Thyroid gland (tissue), 4 donors: ENCODE measurements around the gene UBE2D2. TPM values are rescaled to one million over a fixed set of nuclear protein-coding genes. Genes with fewer than 3 reads are reported as not detected.

Experiments used
- DNase-seq, 2 donors: peaks; one replicate each; pipeline ENCODE4 v3.0.0-alpha.2; 2019
- H3K27ac ChIP-seq, 3 donors: fragments of 200-600 bp; sonication (generic); 1 replicate in 2 of 3; 2 replicates in 1 of 3; pipeline ENCODE4 v1.5.1; 2016 to 2019; ENCODE audit warnings: mild to moderate bottlenecking in 1 of 3, moderate library complexity in 1 of 3
- H3K27me3 ChIP-seq: fragments of 200-600 bp; sonication (generic); one replicate; pipeline ENCODE4 v1.5.1; 2019
- H3K36me3 ChIP-seq, 2 donors: fragments of 200-600 bp; sonication (generic); one replicate each; pipeline ENCODE4 v1.5.1; 2016 to 2019
- H3K4me1 ChIP-seq, 2 donors: fragments of 200-600 bp; sonication (generic); one replicate each; pipeline ENCODE4 v1.5.1; 2017 to 2019
- H3K4me3 ChIP-seq, 3 donors: fragments of 200-600 bp; sonication (generic); replicated peaks in 1 of 3; 1 replicate in 2 of 3; 2 replicates in 1 of 3; pipeline ENCODE4 v1.5.1; 2016; ENCODE audit warnings: mild to moderate bottlenecking in 1 of 3
- H3K9me3 ChIP-seq: fragments of 200-600 bp; sonication (generic); one replicate; pipeline ENCODE4 v1.5.1; 2017
- CTCF ChIP-seq, 6 experiments: fragments of 200-600 bp in 3 of 6; fragments of 450-650 bp in 3 of 6; sonication (generic) in 3 of 6; IDR thresholded peaks; one replicate each; pipeline ENCODE4 v1.5.1; 2016 to 2019; ENCODE audit warnings: antibody characterized with exemption in 6 of 6, mild to moderate bottlenecking in 2 of 6, inconsistent platforms in 1 of 6, moderate library complexity in 1 of 6
- POLR2A ChIP-seq, 2 donors: fragments of 450-650 bp; IDR thresholded peaks; one replicate each; pipeline ENCODE4 v1.6.1; 2017; ENCODE audit warnings: antibody characterized with exemption in 2 of 2, mild to moderate bottlenecking in 2 of 2, moderate library complexity in 1 of 2
- WGBS, 2 donors: methylation state at CpG; one replicate each; pipeline ENCODE4 v1.1.5; 2017; 5-methylcytosine and 5-hydroxymethylcytosine counted together
- intact Hi-C: fragments of 100-400 bp; cut with DNase I; formaldehyde crosslinking; loops from one replicate; pipeline ENCODE4 v1.15.1; 2023
- small RNA-seq: library from RNA; depleted of rRNA; stranded (forward); fragments of <200 nt; gene quantifications from one replicate; pipeline ENCODE3, GENCODE V24; 2016
- total RNA-seq, 4 donors: library from RNA; depleted of rRNA; stranded (reverse); fragments of >200 nt; gene quantifications; one replicate each; pipeline ENCODE4 v1.2.3, GENCODE V29; 2016

Gene UBE2D2
- total RNA-seq, 4 donors from 2014 or later: 72.4 to 125 (median 99.5) TPM

GRCh38 chr5:139676951-139677735 lies 116.0 kb downstream of the UBE2D2 start:
- peak overlapping the region in 2 of 3 donors; percentile 15 to 27 for H3K27ac ChIP-seq
- TF ChIP-seq CTCF (IDR thresholded peaks at IDR 0.05) (no peak), POLR2A (IDR thresholded peaks at IDR 0.05) (no peak)
- DNase-seq: peak; percentile 67 to 73
- no peaks in the 10 kb centered on the region for H3K9me3 ChIP-seq
- no peaks in the 10 kb centered on the region for H3K27me3 ChIP-seq
- peaks cover 10 to 11% of the 10 kb centered on the region in 2 donors for H3K36me3 ChIP-seq
- intact Hi-C loops: no loop called here
- peaks cover 24 to 66% of the 10 kb centered on the region in 2 donors for H3K4me1 ChIP-seq
- H3K4me3 ChIP-seq: no peak overlapping the region
- WGBS, 2 donors: 65 to 78% methylated on average over 22 to 28 of the region's 29 CpGs

Small RNA genes within 50 kb of the gene (small RNA-seq; reads per million reads assigned to genes)
- not detected for gene RF00019

Other genes with a start within 250 kb of the UBE2D2 start
- 100 to 1,000 TPM in 3 of 4 donors, 10 to 100 TPM in 1; 92.7 to 136 (median 117) TPM for gene PAIP2, start 219.5 kb upstream of the UBE2D2 start, total RNA-seq
- gene SLC23A1, start 178.0 kb upstream of the UBE2D2 start, total RNA-seq: not detected
- gene MZB1, start 171.4 kb upstream of the UBE2D2 start, total RNA-seq: 1 to 10 TPM in 2 of 4 donors, not detected in 2; 1.1 to 6.0 TPM
- 1 to 10 TPM; 1.6 to 4.2 (median 1.9) TPM for gene PROB1, start 166.2 kb upstream of the UBE2D2 start, total RNA-seq
- 10 to 100 TPM in 1 of 4 donors, 1 to 10 TPM in 3; 6.5 to 14.2 (median 7.3) TPM for gene SPATA24, start 157.2 kb upstream of the UBE2D2 start, total RNA-seq
- 10 to 100 TPM in 3 of 4 donors, 1 to 10 TPM in 1; 7.9 to 21.0 (median 12.7) TPM for gene DNAJC18, start 121.8 kb upstream of the UBE2D2 start, total RNA-seq
- gene ECSCR, start 98.6 kb upstream of the UBE2D2 start, total RNA-seq: 10 to 100 TPM; 26.7 to 46.2 (median 31.4) TPM
- gene SMIM33, start 90.3 kb upstream of the UBE2D2 start, total RNA-seq: not detected
- 10 to 100 TPM; 28.4 to 59.9 (median 38.6) TPM for gene STING1, start 78.6 kb upstream of the UBE2D2 start, total RNA-seq
- 10 to 100 TPM; 52.3 to 81.8 (median 62.6) TPM for gene CXXC5, start 87.0 kb downstream of the UBE2D2 start, total RNA-seq
- under 1 TPM in 3 of 4 donors, not detected in 1; 0.11 to 0.67 (median 0.13) TPM for gene PSD2, start 234.5 kb downstream of the UBE2D2 start, total RNA-seq